GM12878 (cell line): ENCODE results near the gene GMDS. TPM values are rescaled to one million over a fixed set of nuclear protein-coding genes. Genes with fewer than 3 reads are reported as not detected.

ENCODE experiments used
- ATAC-seq: fragments of 200-7000 bp; cut with Tn5 transposase; 3 replicates; pipeline ENCODE4 v1.9.1; 2020; ENCODE audit warnings: mild to moderate bottlenecking, moderate library complexity
- BruUV-seq: library from RNA; stranded (reverse); fragments of 400-500 nt; replicated peaks from 2 replicates; lab custom pipeline; 2021; lab: Mats Ljungman, UMichigan
- CTCF ChIA-PET: fragments of 300-600 bp; sonication (Branson Sonifier 250); formaldehyde crosslinking; extraction: SDS; loops from one replicate; lab custom pipeline; 2021; ENCODE audit warnings: inconsistent platforms; lab: Yijun Ruan, JAX
- POLR2A ChIA-PET: fragments of 350-600 bp; formaldehyde crosslinking; extraction: SDS; loops from one replicate; lab custom pipeline; 2021; ENCODE audit warnings: inconsistent platforms; lab: Charles Lee
- RAD21 ChIA-PET: fragments of 300-600 bp; sonication (Branson Sonifier 250); formaldehyde crosslinking; loops from one replicate; lab custom pipeline; 2023; ENCODE audit warnings: antibody characterized with exemption; ENCODE audit not compliant: unreplicated experiment; lab: Charles Lee
- SMC1A ChIA-PET: fragments of 300-600 bp; sonication (Branson Sonifier 250); formaldehyde crosslinking; loops from one replicate; lab custom pipeline; 2023; ENCODE audit not compliant: unreplicated experiment, uncharacterized antibody; lab: Charles Lee
- DNase-seq: peaks from one replicate; pipeline ENCODE4 v3.0.0-alpha.2; 2011; ENCODE audit warnings: low read depth, low spot score
- FAIRE-seq: peaks from 3 replicates; lab custom pipeline; 2011; peaks lifted over from hg19 to GRCh38; lab: Jason Lieb, UNC
- H2AFZ ChIP-seq: 2 replicates; pipeline ENCODE4 v1.6.0; 2011; ENCODE audit warnings: low read depth, low read length, control low read depth; ENCODE audit not compliant: control insufficient read depth
- H3K27ac ChIP-seq: 2 replicates; pipeline ENCODE4 v1.5.1; 2011; ENCODE audit warnings: control low read depth; ENCODE audit not compliant: control insufficient read depth, insufficient read depth
- H3K27me3 ChIP-seq, 2 experiments: replicated peaks in 1 of 2; 2 replicates each; pipeline versions ENCODE4 v1.6.0 to v1.6.1; 2011; ENCODE audit warnings: low read length in 1 of 2; ENCODE audit not compliant: control insufficient read depth in 2 of 2, insufficient read depth in 2 of 2
- H3K36me3 ChIP-seq, 2 experiments: 2 replicates each; pipeline ENCODE4 v1.5.1; 2011; ENCODE audit warnings: low read length in 1 of 2; ENCODE audit not compliant: control insufficient read depth in 2 of 2, insufficient read depth in 2 of 2
- H3K4me1 ChIP-seq: 2 replicates; pipeline ENCODE4 v1.6.1; 2011; ENCODE audit warnings: mild to moderate bottlenecking, low read length, moderate library complexity, mixed read lengths; ENCODE audit not compliant: control insufficient read depth, insufficient read depth
- H3K4me2 ChIP-seq: 2 replicates; pipeline ENCODE4 v1.6.0; 2011; ENCODE audit warnings: control low read depth; ENCODE audit not compliant: control insufficient read depth, insufficient read depth
- H3K4me3 ChIP-seq: fragments of 200-600 bp; sonication (generic); 2 replicates; pipeline ENCODE4 v1.5.1; 2016
- H3K79me2 ChIP-seq: 2 replicates; pipeline ENCODE4 v1.6.0; 2011; ENCODE audit warnings: low read length; ENCODE audit not compliant: control insufficient read depth, insufficient read depth
- H3K9ac ChIP-seq: 2 replicates; pipeline ENCODE4 v1.8.0; 2011; ENCODE audit warnings: low read length, control low read depth, mixed read lengths; ENCODE audit not compliant: control insufficient read depth, insufficient read depth
- H3K9me3 ChIP-seq: replicated peaks from 3 replicates; pipeline ENCODE4 v1.5.1; 2011; ENCODE audit warnings: mild to moderate bottlenecking, low read length; ENCODE audit not compliant: control insufficient read depth, insufficient read depth
- H4K20me1 ChIP-seq: 2 replicates; pipeline ENCODE4 v1.6.0; 2011; ENCODE audit not compliant: control insufficient read depth, insufficient read depth
- CBX3 ChIP-seq: fragments of 200-600 bp; sonication (generic); IDR thresholded peaks from 2 replicates; pipeline ENCODE4 v1.6.1; 2016; ENCODE audit warnings: low read depth, borderline replicate concordance
- CREM ChIP-seq: IDR thresholded peaks from 2 replicates; pipeline ENCODE4 v1.6.1; 2014; ENCODE audit warnings: antibody characterized with exemption, low read depth
- EED ChIP-seq: sonication (generic); IDR thresholded peaks from 2 replicates; pipeline ENCODE4 v1.6.1; 2016; ENCODE audit warnings: antibody characterized with exemption, low read depth
- ETV6 ChIP-seq, 2 experiments: fragments of 450-650 bp in 1 of 2; IDR thresholded peaks in 1 of 2; conservative IDR thresholded peaks in 1 of 2; 2 replicates each; pipeline ENCODE4 v1.6.1; 2014; ENCODE audit warnings: antibody characterized with exemption in 1 of 2, borderline replicate concordance in 1 of 2, low read depth in 1 of 2, mild to moderate bottlenecking in 1 of 2, moderate library complexity in 1 of 2
- HDGF ChIP-seq: fragments of 450-650 bp; IDR thresholded peaks from 2 replicates; pipeline ENCODE4 v1.6.1; 2016; ENCODE audit warnings: antibody characterized with exemption
- IKZF1 ChIP-seq: fragments of 450-650 bp; conservative IDR thresholded peaks from 2 replicates; pipeline ENCODE4 v1.6.1; 2017; ENCODE audit warnings: antibody characterized with exemption, mild to moderate bottlenecking
- IKZF2 ChIP-seq, 2 experiments: fragments of 450-650 bp; IDR thresholded peaks; 2 replicates each; pipeline ENCODE4 v1.6.1; 2017; ENCODE audit warnings: mild to moderate bottlenecking in 2 of 2, moderate library complexity in 2 of 2
- JUNB ChIP-seq: IDR thresholded peaks from 2 replicates; pipeline ENCODE4 v1.6.1; 2016; ENCODE audit warnings: antibody characterized with exemption, mild to moderate bottlenecking
- JUND ChIP-seq: IDR thresholded peaks from 2 replicates; pipeline ENCODE4 v1.6.1; 2012; ENCODE audit warnings: low read depth, mild to moderate bottlenecking, low read length, improper control_type of control experiment, moderate library complexity
- KAT2A ChIP-seq: conservative IDR thresholded peaks from 2 replicates; pipeline ENCODE4 v1.6.1; 2011; ENCODE audit warnings: low read depth, low read length; ENCODE audit not compliant: control insufficient read depth
- NR2F1 ChIP-seq: fragments of 450-650 bp; conservative IDR thresholded peaks from 2 replicates; pipeline ENCODE4 v1.6.1; 2017; ENCODE audit warnings: mild to moderate bottlenecking
- PBX3 ChIP-seq: IDR thresholded peaks from 2 replicates; pipeline ENCODE4 v1.6.1; 2011; ENCODE audit warnings: mild to moderate bottlenecking, low read depth, low read length, moderate library complexity; ENCODE audit not compliant: insufficient replicate concordance
- PML ChIP-seq: IDR thresholded peaks from 2 replicates; pipeline ENCODE4 v1.6.1; 2012; ENCODE audit warnings: low read length, inconsistent platforms
- RAD21 ChIP-seq: IDR thresholded peaks from 2 replicates; pipeline ENCODE4 v1.6.1; 2011; ENCODE audit warnings: mild to moderate bottlenecking, low read depth, low read length, moderate library complexity; ENCODE audit not compliant: insufficient read depth
- RAD51 ChIP-seq: fragments of 450-650 bp; IDR thresholded peaks from 2 replicates; pipeline ENCODE4 v1.6.1; 2016; ENCODE audit warnings: moderate library complexity, mild to moderate bottlenecking, inconsistent platforms
- RUNX3 ChIP-seq: IDR thresholded peaks from 2 replicates; pipeline ENCODE4 v1.6.1; 2012; ENCODE audit warnings: low read length, inconsistent platforms
- TBL1XR1 ChIP-seq: IDR thresholded peaks from 2 replicates; pipeline ENCODE4 v1.6.1; 2012; ENCODE audit warnings: low read depth, low read length, improper control_type of control experiment
- TCF7 ChIP-seq: IDR thresholded peaks from 2 replicates; pipeline ENCODE4 v1.6.1; 2014; ENCODE audit warnings: antibody characterized with exemption, borderline replicate concordance
- YY1 ChIP-seq: IDR thresholded peaks from 2 replicates; pipeline ENCODE4 v1.6.1; 2011; ENCODE audit warnings: low read depth, mild to moderate bottlenecking, low read length
- ZBTB33 ChIP-seq: fragments of 450-650 bp; IDR thresholded peaks from 2 replicates; pipeline ENCODE4 v1.6.1; 2017; ENCODE audit warnings: mild to moderate bottlenecking
- ZNF207 ChIP-seq: fragments of 450-650 bp; IDR thresholded peaks from 2 replicates; pipeline ENCODE4 v1.6.1; 2014; ENCODE audit warnings: antibody characterized with exemption, mild to moderate bottlenecking, borderline replicate concordance
- WGBS: methylation state at CpG from one replicate; pipeline ENCODE4 v1.1.6; 2016; ENCODE audit warnings: low lambda C conversion rate; ENCODE audit not compliant: insufficient replicate concordance, insufficient coverage; ENCODE audit errors: missing lambda C conversion rate; 5-methylcytosine and 5-hydroxymethylcytosine counted together
- in situ Hi-C: fragments of 300-500 bp; cut with MboI; formaldehyde crosslinking; loops from 9 replicates; pipeline ENCODE4 v1.14.3; 2018; ENCODE audit warnings: mixed read lengths
- intact Hi-C: fragments of 100-400 bp; cut with micrococcal nuclease; formaldehyde crosslinking; loops from one replicate; pipeline ENCODE4 v1.14.2; 2022; ENCODE audit not compliant: unreplicated experiment
- polyA plus RNA-seq, 11 experiments: library from polyadenylated mRNA; depleted of rRNA in 4 of 11; unstranded in 6 of 11; stranded (reverse) in 5 of 11; fragments of >200 nt; fragmentation: Nextera tagmentation in 4 of 11; fragmentation: Illumina TruSeq in 1 of 11; extraction: Ambion mirVana in 4 of 11; extraction: Trizol in 1 of 11; gene quantifications; 1 replicate in 1 of 11; 2 replicates in 10 of 11; pipeline versions ENCODE4 v1.2.1 to v1.2.3, GENCODE V29; 2011 to 2016; ENCODE audit warnings: inconsistent platforms in 2 of 11, missing spikeins in 2 of 11, low read depth in 1 of 11
- total RNA-seq, 4 experiments: library from RNA; depleted of rRNA in 3 of 4; stranded (reverse); fragments of >200 nt in 3 of 4; fragmentation: Illumina TruSeq in 1 of 4; extraction: Trizol in 1 of 4; gene quantifications; 2 replicates each; pipeline versions ENCODE4 v1.2.1 to v1.2.3, GENCODE V29; 2013 to 2021

The GMDS gene
- total and polyA plus RNA-seq, 10 of the 15 experiments (the other 5 are each of a cell fraction or from before 2014, with no cell fraction given) = 0.61 to 53.8 (median 29.3) TPM

- TF ChIP-seq JUND (no peak), ZBTB33 (peak; percentile 76; the same call in 1 of the 2 replicates)
Measured at GRCh38 chr6:2158596-2159271, 86.7 kb downstream of the GMDS start (continued).

GRCh38 chr6:2157441-2158127 lies 87.8 kb downstream of the GMDS start:
- WGBS = 0% methylated on average over 1 of the region's 1 CpG
- Histone ChIP-seq H3K79me2 (no peaks in the 10 kb centered on the region; the same call in 1 of the 2 replicates), H3K9me3 (no peaks in the 10 kb centered on the region), H3K27ac (no peak overlapping the region), H3K4me2 (peak overlapping the region; percentile 34), H2AFZ (no peak overlapping the region), H3K4me3 (no peak overlapping the region), H3K9ac (no peak overlapping the region; the same call in 1 of the 2 replicates), H3K27me3 (no peaks in the 10 kb centered on the region), H3K36me3 (no peaks in the 10 kb centered on the region), H4K20me1 (no peaks in the 10 kb centered on the region), H3K4me1 (peaks cover 32% of the 10 kb centered on the region)
- ChIA-PET POLR2A (no interaction called here), RAD21 (no interaction called here), CTCF (no interaction called here), SMC1A (no interaction called here)
- FAIRE-seq (peak; percentile 86), ATAC-seq (peak; percentile 85), DNase-seq (peak; percentile 34)
- in situ Hi-C loops = no loop called here
- intact Hi-C loops = no loop called here
- no TSS peak for BruUV-seq
- no peak for TF ChIP-seq ZNF207
- TF ChIP-seq PBX3 = no peak
- peak; percentile 97 for TF ChIP-seq RUNX3
- TF ChIP-seq TCF7 = peak; percentile 94
- peak; percentile 29; the same call in 1 of the 2 replicates for TF ChIP-seq CREM
- no peak for TF ChIP-seq KAT2A
- no peak for TF ChIP-seq CBX3
- no peak for TF ChIP-seq RAD51
- TF ChIP-seq NR2F1 = no peak
- 0 out of 2 replicates have a peak, but pooled peaks have one; percentile 15 for TF ChIP-seq TBL1XR1
- 0 out of 2 replicates have a peak, but pooled peaks have one; percentile 10 for TF ChIP-seq RAD21
- TF ChIP-seq YY1 = 0 out of 2 replicates have a peak, but pooled peaks have one; percentile 17
- TF ChIP-seq JUNB = peak; percentile 39
- no peak for TF ChIP-seq HDGF
- TF ChIP-seq EED = peak; percentile 79
- TF ChIP-seq PML = no peak
- TF ChIP-seq IKZF2 (IDR thresholded peaks at IDR 0.05) = peak; percentile 57 to 82; a peak in 3 of 4 replicates
- no peak for TF ChIP-seq IKZF1
- TF ChIP-seq ETV6 (conservative IDR thresholded peaks at IDR 0.05 in 1 of 2, IDR thresholded peaks at IDR 0.05 in 1 of 2; ENCODE audit: borderline replicate concordance in 1 of 2, low read depth in 1 of 2) = peak in 1 of 2 experiments; percentile 17; a peak in 1 of 4 replicates
